RPMI7951 (cell line): ENCODE measurements around the gene EN2. TPM values are rescaled to one million over a fixed set of nuclear protein-coding genes. Genes with fewer than 3 reads are reported as not detected.

Experiments
- DNase-seq: peaks from one replicate; pipeline ENCODE4 v3.0.0-alpha.2; 2012; ENCODE audit warnings: low read depth
- total RNA-seq: library from RNA; depleted of rRNA; stranded (reverse); fragments of >200 nt; shearing (Covaris generic); gene quantifications from 2 replicates; pipeline ENCODE4 v1.2.3, GENCODE V29; 2014; rRNA removed

Gene EN2
- total RNA-seq, 1 experiment from 2014 or later: not detected

DNA sequence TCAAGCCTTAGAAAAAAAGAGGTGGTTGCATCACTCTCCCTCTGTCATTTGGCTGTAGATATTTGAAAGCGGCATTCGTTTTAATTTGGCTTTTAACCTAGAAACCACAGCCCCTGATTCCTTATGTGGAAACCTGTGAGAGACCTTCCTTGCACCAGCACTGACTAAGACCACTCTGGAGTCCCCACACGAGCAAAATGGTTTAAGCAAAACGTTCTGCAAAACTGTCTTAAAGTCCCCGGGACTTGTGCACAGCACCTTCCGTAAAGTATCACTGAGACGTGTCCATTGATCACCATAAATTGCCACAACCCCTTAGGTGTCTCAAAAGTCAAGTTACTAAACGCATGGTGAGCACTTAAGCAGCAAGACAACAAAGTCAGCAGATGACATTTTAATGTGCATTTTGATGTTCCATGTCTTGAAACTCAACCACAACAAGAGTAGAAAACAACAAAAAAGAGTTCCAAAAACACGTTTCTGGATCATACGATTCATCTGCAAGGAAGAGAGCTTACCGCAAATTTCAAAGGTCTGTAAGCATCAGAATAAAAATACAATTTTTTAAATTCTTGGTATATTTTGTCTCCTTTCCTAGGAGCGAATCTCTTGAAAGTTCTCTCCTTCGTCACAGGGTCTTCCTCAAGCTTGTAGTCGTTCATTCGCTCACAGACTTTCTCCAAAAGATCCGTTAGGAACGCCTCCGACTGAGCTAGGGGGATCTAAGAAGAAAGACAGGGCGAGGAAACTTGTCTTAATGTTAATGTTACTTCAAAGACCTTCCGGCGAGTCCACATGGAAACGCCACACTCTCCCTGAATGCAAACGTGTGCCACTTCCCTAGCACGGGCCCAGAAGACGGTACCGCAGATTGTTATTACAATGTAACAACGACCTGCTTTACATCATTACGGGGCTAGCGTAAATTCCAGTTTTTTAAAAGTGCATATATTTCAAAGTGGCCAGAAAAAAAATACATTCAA is 50.7 kb downstream of the EN2 start:
- DNase-seq: no peak

- DNase-seq: no peak
Observed at GRCh38 chr7:155509359-155509724, 51.4 kb downstream of the EN2 start.

GRCh38 chr7:155509725-155510551 is 52.0 kb downstream of the EN2 start:
- no peak for DNase-seq

DNA sequence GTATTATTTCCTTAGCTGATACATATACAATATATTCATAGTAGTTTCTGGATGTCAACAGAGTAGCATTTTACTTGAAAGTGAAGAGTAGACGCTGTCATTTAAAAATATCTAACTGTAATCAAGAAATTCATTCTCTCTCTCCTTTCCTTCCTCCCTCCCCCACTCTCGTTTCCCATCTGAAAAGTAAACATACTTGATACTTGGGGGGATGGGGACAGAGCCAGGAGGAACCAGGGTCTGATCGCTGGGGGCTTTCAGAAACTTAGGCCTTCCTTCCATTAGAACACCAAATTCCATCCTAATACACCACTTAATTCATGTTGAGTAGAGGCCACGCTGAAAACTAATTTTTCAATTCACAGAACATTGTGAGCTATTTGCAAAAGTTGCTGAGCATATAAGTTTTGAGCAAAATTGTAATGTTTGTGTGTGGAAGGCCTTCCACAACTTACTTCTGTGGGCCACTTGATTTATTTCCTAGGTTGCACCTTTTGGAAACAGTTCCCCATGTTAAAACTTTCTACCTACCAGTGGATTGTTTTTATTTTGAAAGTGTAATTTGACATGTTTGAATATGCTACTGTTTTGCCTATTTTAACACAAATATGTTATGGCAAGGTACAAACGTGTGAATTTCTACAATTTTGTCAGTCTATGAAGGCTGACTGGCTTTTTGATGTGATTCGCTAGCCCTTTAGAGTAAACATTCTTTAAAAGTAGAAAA is 53.2 kb downstream of the EN2 start:
- DNase-seq: no peak

DNA sequence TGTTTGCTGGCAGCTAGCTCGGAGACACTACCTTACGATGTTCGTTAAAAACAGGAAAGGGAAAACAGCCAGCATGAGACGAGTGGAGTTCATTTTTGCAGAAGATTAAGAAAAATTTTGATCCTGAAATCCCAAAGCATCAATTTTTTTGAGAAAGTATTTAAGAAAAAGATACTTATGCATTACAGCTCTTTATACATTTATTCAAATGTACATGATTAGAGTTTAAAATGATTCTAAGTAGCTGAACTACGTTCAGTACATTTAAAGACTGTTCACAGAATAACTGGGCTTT is 53.7 kb downstream of the EN2 start:
- DNase-seq: no peak

DNA sequence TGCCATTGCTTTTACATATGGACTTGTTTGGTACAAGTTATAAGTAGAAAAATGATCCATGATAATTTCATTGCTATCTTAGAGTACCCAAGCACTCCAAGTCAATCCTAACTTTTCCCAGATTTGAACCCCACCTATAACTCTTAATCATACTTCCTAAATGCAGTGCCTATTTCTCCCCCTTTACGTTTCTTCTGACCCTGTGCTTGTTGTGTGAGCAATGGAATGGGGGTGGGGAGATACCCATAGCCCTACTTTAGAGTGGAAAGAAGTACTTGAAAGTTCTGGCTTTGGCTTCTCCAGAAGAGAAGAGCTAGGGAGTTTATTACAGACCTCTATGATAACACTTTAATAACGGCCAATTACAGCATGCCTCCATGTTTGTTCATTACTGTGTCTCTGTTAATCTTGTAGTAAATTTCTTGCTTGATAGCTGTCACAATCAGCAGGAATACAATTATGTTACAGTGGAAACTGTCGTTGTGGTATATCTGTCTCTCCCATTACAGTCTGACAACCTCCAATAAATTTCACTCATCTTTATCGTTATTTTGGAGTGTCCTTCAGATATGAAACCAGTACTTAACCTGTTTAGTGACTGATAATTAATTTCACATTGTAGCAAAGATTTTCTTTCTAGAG is 54.4 kb downstream of the EN2 start:
- DNase-seq: no peak

DNA sequence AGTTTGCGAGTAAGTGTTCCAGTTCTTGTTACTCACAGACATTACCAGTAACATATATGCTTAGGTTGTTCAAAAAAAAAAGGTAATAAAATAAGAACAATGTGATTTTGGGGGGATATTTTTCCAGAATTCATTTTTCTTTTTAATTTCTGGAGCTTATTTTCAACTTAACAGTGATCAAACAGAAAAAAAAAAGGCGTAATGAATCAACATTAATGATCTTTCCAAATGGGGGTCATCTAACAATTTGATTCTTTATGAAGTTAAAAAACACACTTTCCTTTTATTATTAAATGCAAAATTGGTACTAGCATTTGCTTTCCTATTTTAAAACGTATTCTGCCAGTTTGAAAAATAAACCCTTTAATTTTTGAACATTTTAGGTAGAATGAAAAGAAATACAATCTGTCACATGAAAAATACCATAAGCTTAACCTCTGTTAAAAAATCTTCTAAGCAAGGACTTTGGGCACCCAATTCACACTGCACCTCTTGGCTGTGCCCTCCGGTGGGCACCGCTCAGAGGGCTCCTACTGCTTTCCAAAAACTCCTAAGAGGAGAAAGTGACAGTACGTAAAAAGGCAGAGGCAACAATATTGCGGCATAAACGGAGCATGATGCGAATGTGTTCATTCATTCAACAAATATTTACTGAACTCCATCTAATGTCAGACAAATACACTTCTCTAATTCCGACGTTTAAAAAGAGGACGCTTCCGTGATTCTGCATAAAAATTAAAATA is 55.8 kb downstream of the EN2 start:
- DNase-seq: no peak

DNA sequence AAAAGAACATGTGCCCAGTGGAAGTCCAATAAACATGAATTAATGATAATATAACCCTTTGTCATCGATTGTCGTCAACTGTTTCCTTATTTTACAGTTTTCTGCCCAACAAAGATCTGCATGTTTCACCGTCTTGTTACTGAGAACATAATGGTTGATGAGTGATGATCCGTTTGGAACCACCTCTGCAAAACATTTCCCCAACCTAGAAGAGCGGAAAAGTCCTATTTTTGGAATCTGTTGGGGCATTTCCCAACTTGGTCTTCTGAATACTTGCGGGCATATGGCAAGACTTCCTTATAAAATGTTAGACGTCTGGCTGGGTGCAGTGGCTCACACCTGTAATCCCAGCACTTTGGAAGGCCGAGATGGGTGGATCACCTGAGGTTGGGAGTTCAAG is 56.4 kb downstream of the EN2 start:
- DNase-seq: no peak

Other genes with a start within 250 kb of the EN2 start
- 108 and 114 TPM in 2 replicates for gene INSIG1, start 160.3 kb upstream of the EN2 start, total RNA-seq
- not detected in 2 replicates for gene CNPY1, start 88.4 kb downstream of the EN2 start, total RNA-seq
- 11.6 and 12.7 TPM in 2 replicates for gene RBM33, start 186.5 kb downstream of the EN2 start, total RNA-seq